ENCODE results near the gene ZIC3. TPM values are rescaled to one million over a fixed set of nuclear protein-coding genes. Genes with fewer than 3 reads are reported as not detected.
"Not testable (repeated sequence)": the region's sequence is repeated elsewhere in the genome, so short reads cannot be mapped to it uniquely, and the experiment has no call there.

Gene ZIC3
- total and polyA plus RNA-seq, 8 donors: 0.02 to 0.22 TPM; not detected in 6

- ATAC-seq (no peak), DNase-seq (no peak), FAIRE-seq (no peak)
- H3K9me3 ChIP-seq: no peaks in the 10 kb centered on the region
- peaks cover 0 to 52% (median 22%) of the 10 kb centered on the region in 4 donors for H3K27me3 ChIP-seq
- 7 to 27% methylated on average over 14 of the region's 14 CpGs for WGBS, 2 donors
- intact Hi-C loops (cut with DNase I): no loop called here
- H3K27ac ChIP-seq: no peak overlapping the region
- H3K4me1 ChIP-seq: peaks cover 0 to 3% (median 0%) of the 10 kb centered on the region in 3 donors
- TF ChIP-seq, protein P1, sequence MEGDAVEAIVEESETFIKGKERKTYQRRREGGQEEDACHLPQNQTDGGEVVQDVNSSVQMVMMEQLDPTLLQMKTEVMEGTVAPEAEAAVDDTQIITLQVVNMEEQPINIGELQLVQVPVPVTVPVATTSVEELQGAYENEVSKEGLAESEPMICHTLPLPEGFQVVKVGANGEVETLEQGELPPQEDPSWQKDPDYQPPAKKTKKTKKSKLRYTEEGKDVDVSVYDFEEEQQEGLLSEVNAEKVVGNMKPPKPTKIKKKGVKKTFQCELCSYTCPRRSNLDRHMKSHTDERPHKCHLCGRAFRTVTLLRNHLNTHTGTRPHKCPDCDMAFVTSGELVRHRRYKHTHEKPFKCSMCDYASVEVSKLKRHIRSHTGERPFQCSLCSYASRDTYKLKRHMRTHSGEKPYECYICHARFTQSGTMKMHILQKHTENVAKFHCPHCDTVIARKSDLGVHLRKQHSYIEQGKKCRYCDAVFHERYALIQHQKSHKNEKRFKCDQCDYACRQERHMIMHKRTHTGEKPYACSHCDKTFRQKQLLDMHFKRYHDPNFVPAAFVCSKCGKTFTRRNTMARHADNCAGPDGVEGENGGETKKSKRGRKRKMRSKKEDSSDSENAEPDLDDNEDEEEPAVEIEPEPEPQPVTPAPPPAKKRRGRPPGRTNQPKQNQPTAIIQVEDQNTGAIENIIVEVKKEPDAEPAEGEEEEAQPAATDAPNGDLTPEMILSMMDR (IDR thresholded peaks at IDR 0.05): no peak
- H3K36me3 ChIP-seq: no peaks in the 10 kb centered on the region
- no peak overlapping the region for H3K4me3 ChIP-seq
Observed at GRCh38 chrX:137548261-137548660, 17.7 kb upstream of the ZIC3 start.

- Histone ChIP-seq H3K36me3 (no peaks in the 10 kb centered on the region), H3K4me3 (no peak overlapping the region), H3K4me1 (peaks cover 0 to 3% (median 0%) of the 10 kb centered on the region in 3 donors), H3K27ac (no peak overlapping the region), H3K9me3 (no peaks in the 10 kb centered on the region), H3K27me3 (peaks cover 0 to 52% (median 22%) of the 10 kb centered on the region in 4 donors)
- DNase-seq (no peak), ATAC-seq (no peak), FAIRE-seq (no peak)
- intact Hi-C loops (cut with DNase I): no loop called here
- TF ChIP-seq, protein P1 (IDR thresholded peaks at IDR 0.05): no peak
- 4 to 30% methylated on average over 24 of the region's 24 CpGs for WGBS, 2 donors
Observed at GRCh38 chrX:137549073-137549472, 16.9 kb upstream of the ZIC3 start.

- Histone ChIP-seq H3K27me3 (peaks cover 0 to 52% (median 22%) of the 10 kb centered on the region in 4 donors), H3K27ac (no peak overlapping the region), H3K36me3 (no peaks in the 10 kb centered on the region), H3K4me1 (peaks cover 0 to 3% (median 0%) of the 10 kb centered on the region in 3 donors), H3K4me3 (peak overlapping the region in 1 of 4 donors; percentile 1), H3K9me3 (no peaks in the 10 kb centered on the region)
- ATAC-seq (no peak), FAIRE-seq (no peak), DNase-seq (peak in 1 of 6 donors; percentile 57)
- 5 to 28% methylated on average over 58 of the region's 58 CpGs for WGBS, 2 donors
- intact Hi-C loops (cut with DNase I): no loop called here
- TF ChIP-seq, protein P1 (IDR thresholded peaks at IDR 0.05): no peak
Observed at GRCh38 chrX:137549851-137550664, 15.9 kb upstream of the ZIC3 start.

GRCh38 chrX:137550665-137551261 is 15.2 kb upstream of the ZIC3 start:
- Histone ChIP-seq H3K27me3 (peaks cover 0 to 50% (median 20%) of the 10 kb centered on the region in 4 donors), H3K4me3 (peak overlapping the region in 1 of 4 donors; percentile 1), H3K4me1 (peaks cover 0 to 3% (median 0%) of the 10 kb centered on the region in 3 donors), H3K9me3 (no peaks in the 10 kb centered on the region), H3K27ac (no peak overlapping the region), H3K36me3 (no peaks in the 10 kb centered on the region)
- intact Hi-C loops (cut with DNase I): no loop called here
- 9 to 31% methylated on average over 36 of the region's 41 CpGs for WGBS, 2 donors
- DNase-seq: peak in 1 of 6 donors; percentile 51
- peak in 1 of 4 donors; percentile 8 for ATAC-seq
- no peak for FAIRE-seq
- TF ChIP-seq, protein P1 (IDR thresholded peaks at IDR 0.05): no peak

DNA sequence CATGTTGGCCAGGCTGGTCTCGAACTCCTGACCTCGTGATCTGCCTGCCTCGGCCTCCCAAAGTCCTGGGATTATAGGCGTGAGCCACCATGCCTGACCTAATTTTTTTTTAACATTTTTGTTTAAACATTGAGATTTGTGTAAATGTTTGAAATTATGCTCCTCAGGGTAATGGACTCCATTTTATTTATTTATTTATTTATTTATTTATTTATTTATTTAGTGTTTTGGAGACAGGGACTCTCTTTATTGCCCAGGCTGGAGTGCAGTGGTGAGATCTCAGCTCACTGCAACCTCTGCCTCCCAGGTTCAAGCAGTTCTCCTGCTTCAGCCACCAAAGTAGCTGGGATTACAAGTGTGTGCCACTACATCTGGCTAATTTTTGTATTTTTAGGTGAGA is 13.8 kb upstream of the ZIC3 start:
- ATAC-seq; intact Hi-C loops (cut with DNase I); H3K4me3 ChIP-seq; H3K27ac ChIP-seq; H3K36me3 ChIP-seq; FAIRE-seq; DNase-seq; H3K4me1 ChIP-seq; H3K9me3 ChIP-seq: not testable (repeated sequence)
- H3K27me3 ChIP-seq: peaks cover 0 to 36% (median 15%) of the 10 kb centered on the region in 4 donors
- 45 to 73% methylated on average over 4 of the region's 4 CpGs for WGBS, 2 donors
